ENCODE results near the gene SYNE2.
"Not testable (repeated sequence)": the region's sequence is repeated elsewhere in the genome, so short reads cannot be mapped to it uniquely, and the experiment has no call there.

Gene SYNE2

GRCh38 chr14:64197996-64198395 lies 345.2 kb downstream of the SYNE2 start:
- no peak for DNase-seq

DNA sequence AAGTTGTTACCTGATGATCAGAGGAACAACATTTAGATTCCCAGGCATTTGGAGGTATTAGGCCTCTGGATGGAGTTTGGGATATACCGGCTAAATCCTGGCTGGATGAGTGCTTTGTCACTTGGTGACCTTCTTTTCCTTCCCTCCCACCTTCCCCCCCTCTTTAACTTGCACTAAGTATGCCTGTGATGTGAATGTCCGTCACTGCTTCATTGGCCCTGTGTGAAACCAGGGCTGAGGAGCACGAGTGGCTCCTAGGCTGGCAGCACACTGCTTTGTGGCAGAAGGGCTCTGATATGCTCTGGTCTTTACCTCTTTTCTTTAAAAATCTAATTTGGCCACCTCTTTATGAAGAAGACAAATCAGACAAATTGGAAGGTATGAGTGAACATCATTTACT lies 345.7 kb downstream of the SYNE2 start:
- DNase-seq: no peak

GRCh38 chr14:64200170-64200569 lies 347.4 kb downstream of the SYNE2 start:
- DNase-seq: no peak

DNA sequence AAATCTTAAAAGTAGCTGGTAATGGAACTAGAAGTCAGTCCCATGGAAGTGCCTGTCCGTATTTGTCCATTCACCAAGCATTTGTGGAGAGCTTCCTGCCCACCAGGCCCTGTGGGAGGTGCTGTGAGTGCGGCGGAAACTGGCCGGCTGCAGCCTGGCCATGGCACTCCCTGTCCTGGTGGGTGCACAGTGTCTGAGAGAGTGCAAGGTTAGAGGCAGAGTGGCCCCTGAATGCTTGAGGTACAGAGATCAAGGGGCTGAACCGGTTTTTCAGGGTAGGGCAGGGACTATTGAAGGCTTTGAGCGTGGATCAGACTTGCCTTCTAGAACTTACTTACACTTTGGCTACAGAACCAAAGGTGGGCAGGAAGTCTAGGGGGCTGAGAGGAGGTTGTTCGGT lies 348.5 kb downstream of the SYNE2 start:
- DNase-seq: no peak

GRCh38 chr14:64201921-64202545 lies 349.2 kb downstream of the SYNE2 start:
- no peak for DNase-seq

- DNase-seq: no peak
Observed at GRCh38 chr14:64202716-64203115, 349.9 kb downstream of the SYNE2 start.

- DNase-seq: no peak
Observed at GRCh38 chr14:64203366-64204006, 350.7 kb downstream of the SYNE2 start.

GRCh38 chr14:64208261-64208660 lies 355.5 kb downstream of the SYNE2 start:
- no peak for DNase-seq

DNA sequence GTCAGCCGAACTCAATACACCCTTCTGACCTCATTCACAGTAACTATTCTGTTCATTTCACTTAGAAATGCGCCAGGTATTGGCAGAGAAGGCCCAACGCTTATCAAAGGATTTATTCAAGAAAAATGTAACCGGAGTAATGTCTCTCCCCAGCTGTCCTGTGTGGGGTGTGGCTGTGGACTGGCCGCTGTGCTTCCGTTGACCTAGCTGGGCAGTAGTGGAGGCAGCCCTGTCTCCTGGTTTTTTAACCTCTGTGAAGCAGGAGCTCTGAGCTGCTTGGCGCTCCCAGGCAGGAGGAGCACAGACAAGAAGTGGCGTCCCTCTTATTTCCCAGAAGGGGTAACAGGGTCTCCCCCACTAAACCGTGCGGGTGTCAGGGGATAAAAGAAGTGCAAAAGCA lies 356.2 kb downstream of the SYNE2 start:
- no peak for DNase-seq

GRCh38 chr14:64209444-64210131 lies 356.8 kb downstream of the SYNE2 start:
- no peak for DNase-seq

DNA sequence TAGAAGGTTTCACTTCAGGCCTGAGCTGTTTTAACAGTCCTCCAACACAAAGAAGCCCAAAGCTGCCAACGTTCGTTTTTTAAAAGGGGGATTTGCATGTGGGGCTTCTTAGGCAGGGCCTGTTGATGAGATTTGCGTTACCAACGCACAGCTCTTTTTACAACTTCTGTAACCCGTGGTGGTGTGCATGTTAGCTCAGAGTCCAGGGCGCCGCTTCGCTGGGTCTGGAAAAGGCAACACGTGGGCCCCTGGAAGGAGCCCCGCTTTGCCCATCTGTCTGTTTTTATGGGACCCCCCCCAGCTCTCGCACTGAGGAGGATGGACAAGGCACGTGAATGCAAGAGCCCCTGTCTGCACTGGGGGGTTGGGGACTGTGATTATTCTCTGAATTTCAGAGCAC lies 357.4 kb downstream of the SYNE2 start:
- DNase-seq: no peak

- DNase-seq: not testable (repeated sequence)
Observed at GRCh38 chr14:64210912-64211311, 358.1 kb downstream of the SYNE2 start.

DNA sequence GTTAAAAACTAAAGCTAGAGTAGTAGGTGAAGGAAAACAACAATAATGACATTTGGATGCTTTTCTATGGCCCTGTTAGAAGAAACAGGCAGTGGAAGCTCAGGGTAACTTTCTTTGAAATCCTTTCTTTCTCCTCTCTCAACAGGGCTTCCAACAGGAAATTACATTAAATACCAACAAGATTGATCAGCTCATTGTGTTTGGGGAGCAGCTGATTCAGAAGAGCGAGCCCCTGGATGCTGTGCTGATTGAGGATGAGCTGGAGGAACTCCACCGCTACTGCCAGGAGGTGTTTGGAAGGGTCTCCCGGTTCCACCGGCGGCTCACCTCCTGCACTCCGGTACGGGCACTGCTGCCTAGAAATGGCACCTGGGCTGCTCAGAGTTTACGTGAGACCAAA lies 359.9 kb downstream of the SYNE2 start:
- no peak for DNase-seq

- no peak for DNase-seq
Observed at GRCh38 chr14:64213086-64213485, 360.3 kb downstream of the SYNE2 start.

- DNase-seq: no peak
Observed at GRCh38 chr14:64213853-64214570, 361.2 kb downstream of the SYNE2 start.

DNA sequence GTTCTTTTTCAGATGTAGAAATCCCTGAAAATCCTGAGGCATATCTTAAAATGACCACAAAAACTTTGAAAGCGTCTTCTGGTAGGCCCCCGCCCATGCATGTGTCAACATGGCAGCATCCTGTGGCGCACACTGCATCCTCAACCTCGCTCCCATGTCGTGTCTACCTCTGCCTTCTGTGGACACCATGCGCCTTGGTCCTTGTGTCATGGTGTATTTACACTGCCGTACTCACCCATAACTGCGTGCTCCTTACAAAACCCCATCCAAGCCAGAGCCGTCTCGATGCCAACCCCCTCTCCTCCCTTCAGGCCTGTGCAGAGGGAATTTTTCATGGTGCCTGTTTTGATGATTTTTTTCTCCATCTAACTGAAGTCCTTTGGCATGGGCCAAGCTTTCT lies 362.5 kb downstream of the SYNE2 start:
- DNase-seq: no peak

GRCh38 chr14:64215978-64216377 lies 363.2 kb downstream of the SYNE2 start:
- DNase-seq: no peak

- no peak for DNase-seq
Observed at GRCh38 chr14:64217308-64217707, 364.5 kb downstream of the SYNE2 start.

- no peak for DNase-seq
Observed at GRCh38 chr14:64217834-64218233, 365.0 kb downstream of the SYNE2 start.

DNA sequence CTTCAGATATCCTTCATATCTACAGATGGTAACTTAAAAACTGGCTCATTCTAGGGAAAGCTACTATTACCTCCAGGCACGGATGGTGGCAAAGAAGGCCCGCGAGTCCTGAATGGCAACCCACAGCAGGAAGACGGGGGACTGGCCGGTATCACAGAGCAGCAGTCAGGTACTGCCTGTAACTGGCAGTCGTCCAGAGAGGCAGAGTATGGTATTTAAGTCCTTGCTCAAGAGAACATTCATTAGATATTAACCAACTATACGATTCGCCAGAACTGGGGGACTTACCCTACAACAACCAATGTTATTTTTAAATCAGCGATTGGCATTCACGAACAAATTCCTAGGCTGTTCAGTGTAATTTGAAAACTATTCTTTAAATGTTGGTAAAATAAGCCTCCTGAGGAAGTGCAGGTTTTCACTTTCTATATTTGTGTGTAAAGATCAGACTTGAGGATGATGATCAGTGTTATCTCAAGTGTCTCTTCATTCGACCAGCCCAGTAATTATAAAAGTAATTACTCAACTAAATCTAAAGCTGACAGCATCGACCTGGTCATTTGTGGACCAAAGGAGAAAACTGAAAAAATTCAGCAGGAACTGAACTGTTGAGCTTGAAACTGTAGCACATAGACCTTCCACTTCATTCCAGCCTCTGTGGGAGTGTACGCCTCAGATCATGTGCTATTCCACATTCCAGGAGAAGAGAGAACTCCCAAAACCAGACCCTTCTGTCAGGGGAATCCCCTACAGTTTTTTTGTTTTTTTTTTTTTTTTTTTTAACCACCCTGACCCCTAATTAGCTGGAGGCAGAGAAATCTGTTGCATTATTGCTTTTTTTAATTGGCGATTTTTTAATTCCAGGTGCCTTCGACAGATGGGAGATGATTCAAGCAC lies 365.8 kb downstream of the SYNE2 start:
- no peak for DNase-seq

GRCh38 chr14:64220056-64220455 lies 367.3 kb downstream of the SYNE2 start:
- no peak for DNase-seq

DNA sequence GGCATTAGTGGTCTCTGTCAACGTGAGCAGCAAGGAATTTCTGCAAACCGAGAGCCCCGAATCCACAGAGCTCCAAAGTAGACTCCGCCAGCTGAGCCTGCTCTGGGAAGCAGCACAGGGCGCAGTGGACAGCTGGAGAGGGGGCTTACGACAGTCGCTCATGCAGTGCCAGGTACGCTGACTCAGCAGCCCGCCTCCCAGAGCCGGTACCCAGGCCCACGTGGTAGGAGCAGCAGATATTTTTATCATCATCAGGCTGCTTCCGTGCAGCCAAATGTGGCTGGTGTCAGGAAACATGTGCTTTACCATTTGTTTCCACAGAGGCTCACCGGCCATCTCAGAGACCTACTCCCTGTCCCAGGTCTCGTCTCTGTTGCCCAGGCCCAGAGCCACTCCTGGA lies 367.7 kb downstream of the SYNE2 start:
- no peak for DNase-seq
